A673 (cell line): Measurements from ENCODE around the gene DPM3.
"Not testable (repeated sequence)": the region's sequence is repeated elsewhere in the genome, so short reads cannot be mapped to it uniquely, and the experiment has no call there.

Experiments used
- CTCF ChIP-seq: fragments of 300-800, 200-600 bp; sonication (generic); conservative IDR thresholded peaks from 2 replicates; pipeline ENCODE4 v1.5.1; 2017; ENCODE audit warnings: low read depth, mild to moderate bottlenecking, antibody characterized with exemption, low read length, moderate library complexity, mixed read lengths
- EZH2 ChIP-seq: fragments of 200-600 bp; sonication (generic); IDR thresholded peaks from 2 replicates; pipeline ENCODE4 v1.6.1; 2017; ENCODE audit warnings: borderline replicate concordance, low read depth, mild to moderate bottlenecking, mixed read lengths, antibody characterized with exemption, low read length; ENCODE audit not compliant: poor library complexity, severe bottlenecking

- not testable (repeated sequence) for TF ChIP-seq CTCF, EZH2
These were observed 22.3 kb upstream of the DPM3 start for GRCh38 chr1:155162631-155163030.
